ENCODE results near the gene OR4K5.

GRCh38 chr14:19941668-19942067 lies 21.3 kb downstream of the OR4K5 start:
- no peak for TF ChIP-seq POLR2A (IDR thresholded peaks at IDR 0.05)
- no peak for TF ChIP-seq CTCF (IDR thresholded peaks at IDR 0.05)

Data from body of pancreas (tissue), 4 donors.